NB4 (cell line): ENCODE results near the gene MYOD1.

Experiments
- MYC ChIP-seq: IDR thresholded peaks from 2 replicates; pipeline ENCODE4 v1.6.1; 2011; ENCODE audit warnings: low read depth, low read length
- POLR2A ChIP-seq: IDR thresholded peaks from 2 replicates; pipeline ENCODE4 v1.6.1; 2011; ENCODE audit warnings: mild to moderate bottlenecking; ENCODE audit not compliant: insufficient read length; ENCODE audit errors: extremely low read depth
- TF ChIP-seq, protein P1 (sequence below): IDR thresholded peaks from one replicate; pipeline ENCODE4 v1.5.1; 2012; ENCODE audit warnings: low read depth, low read length
- TF ChIP-seq, protein P2 (sequence below): IDR thresholded peaks from 2 replicates; pipeline ENCODE4 v1.6.1; 2011; ENCODE audit warnings: low read depth, low read length

DNA sequence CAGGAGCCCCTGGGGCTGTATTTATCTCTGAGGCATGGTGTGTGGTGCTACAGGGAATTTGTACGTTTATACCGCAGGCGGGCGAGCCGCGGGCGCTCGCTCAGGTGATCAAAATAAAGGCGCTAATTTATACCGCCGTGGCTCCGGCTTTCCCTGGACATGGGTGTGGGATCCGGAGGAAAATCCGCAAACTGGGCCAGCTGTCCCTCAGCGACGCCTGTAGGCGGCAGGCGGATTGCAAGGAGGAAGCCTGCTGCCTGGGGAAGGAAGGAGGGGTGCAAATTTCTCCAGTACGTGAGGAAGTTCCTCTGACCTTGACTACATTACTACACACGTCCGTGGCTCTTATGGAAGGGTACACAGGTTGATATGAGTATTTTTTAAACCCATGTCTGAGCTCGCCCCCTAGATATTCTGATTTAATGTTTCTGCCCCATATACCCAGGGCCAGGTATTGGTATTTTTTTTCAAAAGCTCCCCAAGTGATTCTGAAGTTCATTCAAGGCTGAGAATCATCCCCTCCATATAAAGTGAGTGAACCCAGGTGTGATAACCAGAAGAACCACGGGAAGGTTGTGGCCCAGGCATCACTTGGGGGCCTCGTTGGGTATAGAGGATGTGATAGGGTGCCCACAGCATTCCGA, 2.8 kb downstream of the MYOD1 start:
- TF ChIP-seq, protein P1, sequence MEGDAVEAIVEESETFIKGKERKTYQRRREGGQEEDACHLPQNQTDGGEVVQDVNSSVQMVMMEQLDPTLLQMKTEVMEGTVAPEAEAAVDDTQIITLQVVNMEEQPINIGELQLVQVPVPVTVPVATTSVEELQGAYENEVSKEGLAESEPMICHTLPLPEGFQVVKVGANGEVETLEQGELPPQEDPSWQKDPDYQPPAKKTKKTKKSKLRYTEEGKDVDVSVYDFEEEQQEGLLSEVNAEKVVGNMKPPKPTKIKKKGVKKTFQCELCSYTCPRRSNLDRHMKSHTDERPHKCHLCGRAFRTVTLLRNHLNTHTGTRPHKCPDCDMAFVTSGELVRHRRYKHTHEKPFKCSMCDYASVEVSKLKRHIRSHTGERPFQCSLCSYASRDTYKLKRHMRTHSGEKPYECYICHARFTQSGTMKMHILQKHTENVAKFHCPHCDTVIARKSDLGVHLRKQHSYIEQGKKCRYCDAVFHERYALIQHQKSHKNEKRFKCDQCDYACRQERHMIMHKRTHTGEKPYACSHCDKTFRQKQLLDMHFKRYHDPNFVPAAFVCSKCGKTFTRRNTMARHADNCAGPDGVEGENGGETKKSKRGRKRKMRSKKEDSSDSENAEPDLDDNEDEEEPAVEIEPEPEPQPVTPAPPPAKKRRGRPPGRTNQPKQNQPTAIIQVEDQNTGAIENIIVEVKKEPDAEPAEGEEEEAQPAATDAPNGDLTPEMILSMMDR, result no peak
- TF ChIP-seq POLR2A, result no peak
- TF ChIP-seq MYC, result no peak
- TF ChIP-seq, protein P2, sequence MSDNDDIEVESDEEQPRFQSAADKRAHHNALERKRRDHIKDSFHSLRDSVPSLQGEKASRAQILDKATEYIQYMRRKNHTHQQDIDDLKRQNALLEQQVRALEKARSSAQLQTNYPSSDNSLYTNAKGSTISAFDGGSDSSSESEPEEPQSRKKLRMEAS, result no peak
